Suppressor macrophage treated with lipopolysaccharide for 1 hour (primary cell): Measurements from ENCODE around the gene WDR13.
"Not testable (repeated sequence)": the region's sequence is repeated elsewhere in the genome, so short reads cannot be mapped to it uniquely, and the experiment has no call there.

Experiments
- DNase-seq, 3 donors: peaks; one replicate each; pipeline ENCODE4 v3.0.0-alpha.2; 2020 to 2022

WDR13 gene

GRCh38 chrX:48595929-48596328 is 1.4 kb upstream of the WDR13 start:
- DNase-seq, result no peak

DNA sequence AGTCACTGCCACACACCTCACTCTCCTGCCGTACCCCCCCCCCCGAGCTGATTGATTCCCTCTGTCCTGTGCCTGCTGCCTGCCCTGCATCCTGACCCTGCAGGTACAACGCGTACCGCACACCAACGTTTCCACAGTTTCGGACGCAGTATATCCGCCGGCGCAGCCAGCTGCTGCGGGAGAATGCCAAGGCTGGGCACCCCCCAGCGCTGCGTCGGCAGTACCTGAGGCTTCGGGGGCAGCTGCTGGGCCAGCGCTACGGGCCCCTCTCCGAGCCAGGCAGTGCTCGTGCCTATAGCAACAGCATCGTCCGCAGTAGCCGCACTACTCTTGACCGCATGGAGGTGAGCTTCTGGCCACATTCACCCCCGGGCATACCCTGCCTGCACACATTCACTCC is 1.3 kb downstream of the WDR13 start:
- no peak for DNase-seq

- DNase-seq, result no peak
Measured at GRCh38 chrX:48599341-48599740, 2.0 kb downstream of the WDR13 start.

- no peak for DNase-seq
Measured at GRCh38 chrX:48600226-48600625, 2.9 kb downstream of the WDR13 start.

DNA sequence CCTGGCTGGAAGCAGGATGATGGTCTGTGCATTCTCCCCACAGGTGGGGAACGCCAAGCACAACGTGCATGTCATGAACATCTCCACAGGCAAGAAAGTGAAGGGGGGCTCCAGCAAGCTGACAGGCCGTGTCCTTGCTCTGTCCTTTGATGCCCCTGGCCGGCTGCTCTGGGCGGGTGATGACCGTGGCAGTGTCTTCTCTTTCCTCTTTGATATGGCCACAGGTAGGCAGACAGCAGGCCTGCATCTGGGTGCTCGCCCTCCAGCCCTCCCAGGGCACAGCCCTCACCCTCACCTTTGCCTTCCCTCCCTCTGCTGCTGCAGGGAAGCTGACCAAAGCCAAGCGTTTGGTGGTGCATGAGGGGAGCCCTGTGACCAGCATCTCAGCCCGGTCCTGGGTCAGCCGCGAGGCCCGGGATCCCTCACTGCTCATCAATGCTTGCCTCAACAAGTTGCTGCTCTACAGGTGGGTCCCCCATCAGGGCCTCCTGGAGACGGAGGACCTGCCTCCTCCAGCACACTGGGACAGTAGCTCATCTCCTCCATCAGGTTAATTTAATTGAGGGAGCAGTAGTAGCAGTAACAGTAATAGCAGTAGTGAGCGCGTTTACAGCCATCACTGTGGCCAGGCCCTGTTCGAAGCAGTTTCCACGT is 4.6 kb downstream of the WDR13 start:
- no peak for DNase-seq

DNA sequence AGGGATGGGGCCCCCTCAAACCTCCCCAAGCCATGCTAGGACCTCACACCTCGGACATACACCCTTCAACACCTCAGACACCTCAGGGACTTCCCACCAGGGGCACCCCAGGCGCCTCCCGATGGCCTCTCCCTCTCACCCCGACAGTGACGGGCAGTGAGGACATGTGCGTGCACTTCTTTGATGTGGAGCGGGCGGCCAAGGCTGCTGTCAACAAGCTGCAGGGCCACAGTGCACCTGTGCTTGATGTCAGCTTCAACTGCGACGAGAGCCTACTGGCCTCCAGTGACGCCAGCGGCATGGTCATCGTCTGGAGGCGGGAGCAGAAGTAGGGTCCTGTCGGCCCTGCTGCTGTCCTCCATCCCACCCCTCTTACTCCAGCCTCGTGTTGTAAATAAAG is 7.4 kb downstream of the WDR13 start:
- DNase-seq, result no peak

GRCh38 chrX:48606091-48606490 is 8.8 kb downstream of the WDR13 start:
- DNase-seq, result no peak

DNA sequence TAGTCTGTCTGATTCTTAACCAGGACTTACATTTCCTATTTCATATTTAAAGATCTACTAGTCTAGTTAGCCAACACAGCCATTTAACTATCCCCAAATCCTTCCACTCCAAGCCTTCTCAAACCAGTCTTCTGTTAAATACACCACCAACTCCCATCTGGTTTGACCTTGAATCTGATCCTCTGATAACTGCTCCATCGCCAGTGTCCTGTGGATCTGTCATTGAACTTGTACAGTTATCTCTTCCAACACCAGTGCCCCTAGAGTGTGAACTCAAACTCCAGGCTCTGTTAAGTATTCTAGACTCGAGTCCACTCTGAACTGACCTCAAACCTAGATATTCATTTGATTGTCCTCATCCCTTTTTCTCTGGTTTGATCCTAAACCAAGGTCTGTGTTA is 14.4 kb downstream of the WDR13 start:
- no peak for DNase-seq

GRCh38 chrX:48613502-48614160 is 16.3 kb downstream of the WDR13 start:
- DNase-seq, result no peak

DNA sequence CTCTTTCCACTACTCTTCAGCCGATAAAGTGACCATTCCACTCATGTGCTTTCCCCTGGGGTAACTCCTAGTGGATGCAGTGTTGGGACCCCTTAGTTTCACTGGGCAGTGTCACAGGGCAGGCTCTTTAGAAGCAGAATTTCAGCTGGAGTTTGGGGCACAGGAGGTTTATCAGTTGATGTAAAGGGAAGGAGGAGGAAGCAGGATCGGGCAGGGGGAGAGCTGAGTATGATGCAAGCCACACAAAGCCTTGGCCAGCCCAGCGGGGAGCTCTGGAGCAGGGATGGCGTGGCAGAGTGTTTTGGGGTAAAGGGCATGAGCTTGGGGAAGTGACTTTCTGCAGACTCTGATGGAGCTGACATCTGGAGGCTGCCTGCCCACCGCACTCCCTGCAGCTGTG is 19.3 kb downstream of the WDR13 start:
- DNase-seq, result peak; percentile 21 to 42 (median 30)

- no peak for DNase-seq
Measured at GRCh38 chrX:48617542-48618340, 20.4 kb downstream of the WDR13 start.

DNA sequence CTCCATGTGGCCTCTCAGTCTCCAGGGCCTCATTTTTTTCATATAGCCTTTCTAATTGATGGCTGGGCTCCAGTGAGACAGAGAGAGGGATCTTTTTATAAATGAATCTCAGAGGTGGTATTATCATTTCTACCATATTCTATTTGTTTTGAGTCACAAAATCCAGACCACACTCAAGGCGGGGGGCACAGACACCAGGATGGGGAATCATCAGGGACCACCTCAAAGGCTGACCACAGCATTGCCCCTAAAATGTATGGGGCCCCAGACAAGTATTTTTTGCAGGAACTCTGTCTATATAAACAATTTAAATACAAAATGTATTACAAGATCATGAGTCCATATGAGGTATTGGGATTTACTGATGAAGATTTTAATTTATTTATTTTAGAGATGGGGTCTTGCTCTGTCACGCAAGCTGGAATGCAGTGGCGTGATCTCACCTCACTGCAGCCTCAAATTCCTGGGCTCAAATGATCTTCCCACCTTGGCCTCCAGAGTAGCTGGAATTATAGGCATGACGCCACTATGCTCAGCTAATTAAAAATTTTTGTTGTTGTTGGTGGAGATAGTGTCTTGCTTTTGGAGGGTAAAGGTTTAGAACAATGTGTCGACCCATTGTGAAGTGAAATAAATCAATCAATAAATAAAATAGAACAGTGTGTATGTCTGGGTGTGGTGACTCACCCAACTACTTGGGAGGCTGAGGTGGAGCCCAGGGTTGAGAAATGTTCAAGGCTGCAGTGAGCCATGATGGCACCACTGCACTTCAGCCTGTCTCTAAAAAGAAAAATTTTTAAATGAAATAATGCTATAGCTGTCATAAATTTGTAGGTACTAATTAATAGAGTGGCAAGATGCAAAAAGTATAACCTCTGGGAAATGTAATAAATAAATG is 29.4 kb downstream of the WDR13 start:
- peak; percentile 12 to 28 (median 25) for DNase-seq

- DNase-seq, result peak; percentile 83 to 88 (median 85)
Measured at GRCh38 chrX:48631376-48632090, 34.2 kb downstream of the WDR13 start.

- DNase-seq, result no peak
Measured at GRCh38 chrX:48632207-48632606, 34.9 kb downstream of the WDR13 start.

- DNase-seq, result no peak
Measured at GRCh38 chrX:48636301-48636700, 39.0 kb downstream of the WDR13 start.

DNA sequence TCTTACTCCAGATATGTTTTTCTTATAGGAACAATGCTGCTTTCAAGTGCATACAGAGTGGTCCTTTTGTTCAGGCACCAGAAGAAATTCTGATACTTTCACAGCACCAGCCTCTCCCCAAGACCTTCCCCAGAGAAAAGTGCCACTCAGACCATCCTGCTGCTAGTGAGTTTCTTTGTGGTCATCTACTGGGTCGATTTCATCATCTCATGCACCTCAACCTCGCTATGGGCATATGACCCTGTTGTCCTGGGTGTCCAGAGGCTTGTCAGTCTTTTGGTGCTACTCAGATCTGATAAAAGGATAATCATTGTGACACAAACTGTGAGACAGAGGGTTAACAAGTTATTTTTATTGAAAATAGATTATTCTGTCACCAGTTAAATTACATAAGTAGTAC is 39.5 kb downstream of the WDR13 start:
- no peak for DNase-seq

GRCh38 chrX:48645669-48646068 is 48.4 kb downstream of the WDR13 start:
- no peak for DNase-seq

- peak; percentile 59 to 66 (median 65) for DNase-seq
Measured at GRCh38 chrX:48648336-48648751, 51.1 kb downstream of the WDR13 start.

GRCh38 chrX:48649102-48649501 is 51.8 kb downstream of the WDR13 start:
- no peak for DNase-seq

- DNase-seq, result not testable (repeated sequence)
Measured at GRCh38 chrX:48652055-48652579, 54.8 kb downstream of the WDR13 start.

GRCh38 chrX:48654746-48655145 is 57.5 kb downstream of the WDR13 start:
- DNase-seq, result not testable (repeated sequence)
